ENCODE data around the gene MATCAP1.

Gene MATCAP1

DNA sequence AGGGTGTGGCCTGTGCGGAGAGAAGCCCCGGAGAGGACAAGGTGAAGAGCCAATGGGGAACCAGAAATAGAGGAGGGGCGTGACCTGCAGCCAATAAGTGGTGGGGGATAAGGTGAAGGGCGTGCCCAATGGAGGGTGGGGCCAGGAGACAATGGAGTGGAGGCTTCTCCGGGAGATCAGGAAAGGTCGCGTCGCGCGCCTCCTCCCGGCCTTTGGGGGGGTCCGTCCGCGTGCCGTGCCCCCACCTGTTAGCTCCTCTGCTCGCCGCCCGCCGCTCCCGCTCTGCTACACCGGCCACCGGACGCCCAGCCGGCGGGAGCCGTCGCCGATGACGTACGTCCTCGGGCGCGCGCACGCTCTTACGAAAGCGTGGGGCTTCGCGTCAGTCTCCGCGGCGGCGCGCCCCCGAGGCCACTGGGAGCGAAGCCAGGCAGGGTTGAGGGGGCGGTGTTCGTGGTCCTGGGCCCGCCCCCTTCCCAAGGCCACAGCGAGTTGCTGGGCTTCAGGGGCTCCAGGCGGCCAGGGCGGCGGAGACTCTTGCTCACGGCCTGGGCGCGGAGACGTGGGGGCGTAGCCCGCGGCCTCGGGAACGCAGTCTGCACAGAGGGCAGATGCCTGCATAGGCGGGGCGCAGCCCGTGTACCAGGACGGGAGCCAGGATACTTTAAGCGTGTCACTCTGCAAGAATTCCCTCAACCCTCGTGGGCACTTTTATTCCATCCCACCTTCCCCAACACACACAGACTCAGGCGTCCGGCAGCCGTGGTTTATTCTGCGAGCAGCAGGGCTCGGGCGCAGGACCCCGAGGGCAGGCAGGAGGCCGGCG is at the start of gene MATCAP1:
TSS of gene MATCAP1 (minus strand) at position 337 of the 826 bp plus-strand sequence. CDS start 3,353 bp downstream, outside the sequence.
- DNase-seq, result peak; percentile 95 to 96

DNA sequence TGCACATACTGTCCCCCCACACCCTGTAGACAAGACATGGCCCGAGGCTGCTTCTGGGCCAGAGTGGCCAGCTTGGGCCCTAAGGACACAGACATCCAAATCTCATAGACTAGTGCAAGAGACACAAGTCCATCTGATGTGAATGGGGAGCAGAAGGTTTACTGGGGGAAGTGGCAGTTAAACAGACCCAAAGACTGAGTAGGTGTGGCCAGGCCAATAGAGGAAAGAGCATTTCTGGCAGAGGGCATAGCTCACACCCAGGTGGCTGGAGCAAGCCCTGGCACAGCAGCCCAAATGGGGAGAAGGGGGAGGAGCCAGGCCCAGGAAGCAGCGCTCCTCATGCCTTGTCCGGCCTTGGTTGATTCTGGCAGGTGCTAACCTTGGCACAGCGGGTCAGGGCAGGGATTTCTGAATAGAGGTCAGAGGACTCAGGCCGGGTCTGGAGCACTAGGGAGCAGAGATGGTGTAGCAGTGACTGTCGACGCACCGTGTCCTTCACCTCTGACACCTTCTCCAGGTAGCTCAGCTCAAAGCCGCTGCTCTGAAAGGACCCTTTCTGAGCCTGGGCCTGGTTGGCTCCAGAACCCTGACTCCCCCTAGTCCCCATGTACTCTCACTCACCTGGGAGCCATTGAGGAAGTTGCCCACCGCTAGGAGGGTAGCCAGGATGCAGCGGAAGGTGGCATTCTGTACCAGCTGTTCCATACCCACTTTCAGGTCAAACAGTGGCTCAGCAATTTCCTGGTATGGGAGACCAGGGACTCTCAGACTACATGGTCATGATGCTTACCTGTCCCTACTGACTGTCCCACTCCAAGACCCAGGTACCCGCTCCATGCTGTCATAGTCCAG is 47.3 kb upstream of the MATCAP1 start:
- DNase-seq, result no peak

DNA sequence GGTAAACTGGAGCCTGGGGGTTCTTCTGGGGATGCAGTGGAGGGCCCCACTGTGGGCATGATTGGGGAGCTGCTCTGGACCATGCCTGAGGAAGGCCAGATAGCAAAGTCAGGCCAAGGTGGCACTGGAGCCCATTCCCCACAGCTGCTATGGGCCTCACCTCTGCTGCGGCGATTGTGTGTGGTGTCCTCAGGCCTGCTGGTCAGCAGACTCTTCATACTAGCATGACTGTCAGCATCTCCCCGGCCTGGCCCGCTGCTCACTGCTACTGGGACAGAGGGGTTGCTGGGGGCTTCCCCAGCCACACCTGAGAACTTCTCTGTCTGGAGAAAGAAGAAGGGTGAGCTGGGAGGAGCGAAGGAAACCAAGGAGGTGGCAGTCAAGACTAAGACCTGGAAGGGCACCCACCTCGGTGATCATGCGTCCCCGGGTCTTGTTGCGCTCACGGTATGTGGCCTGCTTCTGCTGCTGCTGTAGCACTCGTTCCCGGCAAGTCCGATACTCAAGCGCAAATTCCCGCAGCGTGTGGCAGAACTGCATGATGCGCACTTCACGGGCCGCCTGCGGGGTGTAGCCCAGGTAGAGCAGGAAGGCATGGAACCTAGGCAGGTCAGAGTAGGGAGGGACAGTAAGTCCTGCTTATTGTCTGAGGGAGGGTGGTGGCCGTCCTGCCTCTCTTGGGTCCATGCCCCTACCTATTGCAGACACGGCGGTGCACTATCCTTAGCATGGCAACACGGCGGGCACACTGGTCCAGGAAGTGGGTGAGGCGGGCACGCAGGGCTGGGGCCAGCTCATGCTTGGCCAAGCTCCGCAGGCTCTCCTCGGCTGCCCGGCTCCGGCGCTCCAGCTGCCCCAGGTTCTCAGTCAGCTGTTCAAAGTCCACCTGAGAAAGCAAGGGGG is 46.4 kb upstream of the MATCAP1 start:
- no peak for DNase-seq

DNA sequence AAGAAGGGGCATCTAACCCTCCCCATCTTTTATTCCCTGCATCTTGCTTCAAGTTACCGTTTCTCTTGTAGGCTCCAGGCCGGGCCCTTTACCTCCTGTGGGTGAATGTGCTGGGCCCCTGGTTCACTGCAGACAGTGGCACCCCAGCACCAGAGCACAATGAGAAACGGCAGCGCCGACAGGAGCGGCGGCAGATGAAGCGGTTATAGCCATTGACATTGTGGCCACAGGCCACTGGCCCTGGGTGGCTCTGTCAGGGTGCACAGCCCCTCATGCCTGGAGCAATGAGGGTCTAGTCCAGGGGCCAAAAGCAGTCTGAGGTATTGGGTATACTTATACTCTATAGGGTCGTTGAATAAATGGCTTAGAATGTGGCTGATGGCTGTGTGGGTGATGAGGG is 45.1 kb upstream of the MATCAP1 start:
- DNase-seq, result no peak

GRCh38 chr16:67228034-67228785 is 44.4 kb upstream of the MATCAP1 start:
- DNase-seq, result no peak

DNA sequence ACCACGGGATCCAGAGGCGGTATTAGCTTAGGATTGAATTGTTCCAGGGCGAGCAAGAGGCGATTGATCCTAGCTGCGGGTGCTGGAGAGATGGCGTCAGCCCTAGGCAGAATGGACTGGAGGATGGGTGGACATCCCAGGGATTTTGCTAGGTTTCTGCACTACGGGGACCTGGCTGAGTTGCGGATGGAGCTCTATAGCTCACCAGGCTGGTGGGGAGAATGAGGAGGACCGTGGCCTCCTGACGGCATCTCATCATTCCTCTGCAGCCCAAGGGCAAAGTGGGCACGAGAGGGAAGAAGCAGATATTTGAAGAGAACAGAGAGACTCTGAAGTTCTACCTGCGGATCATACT is 43.8 kb upstream of the MATCAP1 start:
- no peak for DNase-seq

- DNase-seq, result peak; percentile 99 to 100
These were observed 43.2 kb upstream of the MATCAP1 start, which contains the start of gene TMEM208 for GRCh38 chr16:67226804-67227566. TMEM208 (plus strand) TSS chr16:67227130; CDS start chr16:67227219, 89 bp downstream.

DNA sequence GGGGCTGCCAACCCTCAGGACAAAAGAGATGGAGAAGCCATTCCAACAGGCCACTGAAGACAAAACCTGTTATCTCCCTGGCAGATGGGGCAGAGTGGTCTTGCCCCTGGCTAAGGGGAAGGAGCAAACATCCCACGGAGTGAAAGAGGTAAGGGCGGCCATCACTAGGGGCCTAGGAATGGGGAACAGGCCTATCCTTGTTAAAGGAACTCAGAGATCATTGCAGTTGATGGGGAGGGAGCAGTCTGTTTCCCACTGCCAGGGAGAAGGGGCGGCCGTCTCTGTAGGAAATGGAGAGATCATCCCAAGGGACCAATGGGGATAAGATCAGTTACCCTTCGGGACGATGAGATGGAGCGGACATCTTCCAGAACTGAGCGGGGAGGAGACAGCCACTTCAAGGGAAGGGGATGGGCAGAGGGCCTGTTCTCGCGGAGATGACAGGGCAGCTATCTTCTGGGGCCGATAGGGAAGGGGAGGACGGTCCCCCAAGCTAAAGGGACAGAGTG is 42.6 kb upstream of the MATCAP1 start:
- no peak for DNase-seq

DNA sequence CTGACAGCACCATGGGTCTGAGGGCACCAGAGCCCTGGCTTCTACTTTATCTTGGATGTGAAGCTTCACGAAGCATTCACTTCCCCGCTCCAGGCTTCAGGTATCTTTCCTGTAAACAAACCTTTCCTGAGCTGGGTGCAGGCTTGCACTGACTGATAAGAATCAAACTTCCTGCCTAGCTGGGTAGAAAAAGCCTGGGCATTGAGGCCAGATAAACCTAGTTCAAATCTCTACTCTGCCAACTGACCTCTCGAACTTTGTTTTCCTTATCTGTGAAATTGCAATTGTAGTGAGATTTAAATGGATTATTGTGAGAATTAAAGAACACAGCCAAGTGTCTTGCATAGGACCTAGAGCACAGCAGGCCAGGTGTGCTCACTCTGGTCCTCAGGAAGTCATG is 40.2 kb upstream of the MATCAP1 start:
- no peak for DNase-seq

DNA sequence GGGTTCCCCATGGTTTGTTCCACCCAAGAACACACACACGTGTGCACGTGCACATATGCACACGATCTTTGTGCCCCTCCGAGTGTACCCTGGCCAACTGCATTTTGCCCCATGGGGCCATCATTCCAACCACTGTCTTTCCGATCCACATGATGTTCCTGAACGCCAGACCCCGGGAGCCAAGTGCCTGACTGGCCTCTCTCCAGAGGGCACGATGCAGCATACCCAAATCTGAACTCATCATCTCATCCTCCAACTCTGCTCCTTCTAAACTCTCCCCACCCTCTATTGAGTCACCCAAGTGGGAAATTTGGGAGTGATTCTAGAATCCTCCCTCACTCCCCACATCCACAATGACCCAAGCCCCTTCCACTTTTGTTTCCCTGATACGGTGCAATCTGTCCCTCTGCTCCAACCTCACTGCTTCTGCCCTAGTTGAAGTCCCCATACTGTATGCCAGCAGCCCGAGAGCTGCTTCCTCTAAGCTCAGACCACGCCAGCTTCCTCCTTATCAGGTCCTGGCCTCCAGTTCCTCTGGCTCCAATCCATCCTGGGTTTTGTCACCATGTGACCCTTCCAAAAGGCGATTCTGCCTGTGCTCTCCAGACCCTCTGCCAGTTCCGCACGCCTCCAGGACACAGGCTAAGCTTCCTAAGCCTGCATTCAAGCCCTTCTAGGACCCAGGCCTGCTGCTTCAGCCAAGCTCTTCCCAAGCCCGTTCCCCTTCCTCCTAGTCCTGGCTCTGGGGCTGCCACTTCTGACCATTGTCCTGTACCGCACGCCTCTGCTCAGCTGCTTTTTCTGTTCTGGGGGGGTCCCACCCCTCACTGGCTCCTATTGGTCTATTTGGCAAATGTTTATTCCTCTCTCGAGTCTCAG is 33.1 kb upstream of the MATCAP1 start:
- DNase-seq, result no peak

GRCh38 chr16:67215706-67216105 is 31.9 kb upstream of the MATCAP1 start:
- no peak for DNase-seq

DNA sequence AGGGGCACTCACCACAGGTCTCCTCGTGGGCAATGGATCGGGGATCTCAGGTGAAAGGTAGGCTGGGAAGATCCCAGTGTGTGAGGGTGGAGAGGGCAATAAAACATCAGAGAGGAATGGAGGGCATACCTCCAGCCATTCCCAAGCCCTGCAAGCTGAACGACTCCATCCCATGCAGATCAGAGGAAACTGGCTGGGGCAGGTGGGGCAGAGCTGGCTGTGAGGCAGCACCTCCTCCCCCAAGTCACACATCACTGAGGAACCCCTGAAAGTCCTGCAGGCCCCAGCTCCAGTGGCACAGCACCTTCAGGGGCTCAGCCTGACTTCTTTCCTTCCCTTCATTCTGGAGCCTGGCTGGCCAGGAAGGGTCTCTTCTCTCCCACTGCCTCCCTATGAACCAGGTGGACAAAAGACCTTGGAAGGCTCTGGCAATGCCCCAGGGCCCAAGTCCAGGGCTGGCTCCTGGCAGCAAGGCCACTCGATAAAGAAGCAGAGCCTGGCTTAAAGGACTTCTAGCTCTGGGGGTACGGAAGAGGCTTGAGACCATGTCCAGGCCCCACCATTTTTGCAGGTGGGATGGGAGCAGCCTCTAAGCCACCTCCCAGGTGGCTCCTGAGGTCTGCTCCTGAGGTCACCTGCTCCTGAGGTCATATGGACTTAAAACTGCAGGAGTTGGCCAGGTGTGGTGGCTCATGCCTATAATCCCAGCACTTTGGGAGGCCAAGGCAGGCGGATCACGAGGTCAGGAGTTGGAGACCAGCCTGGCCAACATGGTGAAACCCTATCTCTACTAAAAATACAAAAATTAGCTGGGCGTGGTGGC is 29.6 kb upstream of the MATCAP1 start:
- no peak for DNase-seq

DNA sequence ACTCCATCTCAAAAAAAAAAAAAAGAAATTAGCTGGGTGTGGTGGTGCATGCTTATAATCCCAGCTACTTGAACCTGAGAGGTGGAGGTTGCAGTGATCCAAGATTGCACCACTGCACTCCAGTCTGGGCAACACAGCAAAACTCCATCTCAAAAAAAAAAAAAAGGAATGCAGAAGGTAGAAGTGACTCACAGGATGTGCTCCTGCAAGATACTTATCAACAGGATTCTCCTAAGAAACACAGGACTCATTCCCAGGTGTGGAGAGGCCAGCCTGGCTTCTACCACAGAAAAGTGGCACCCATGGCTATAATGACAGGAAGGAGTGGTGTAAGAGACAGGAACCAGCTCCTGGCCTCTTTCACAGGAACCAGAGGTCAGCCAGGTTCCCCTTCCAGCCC is 29.0 kb upstream of the MATCAP1 start:
- no peak for DNase-seq

GRCh38 chr16:67211674-67212073 is 27.9 kb upstream of the MATCAP1 start:
- DNase-seq, result no peak

GRCh38 chr16:67210069-67210937 is 26.5 kb upstream of the MATCAP1 start:
- no peak for DNase-seq

DNA sequence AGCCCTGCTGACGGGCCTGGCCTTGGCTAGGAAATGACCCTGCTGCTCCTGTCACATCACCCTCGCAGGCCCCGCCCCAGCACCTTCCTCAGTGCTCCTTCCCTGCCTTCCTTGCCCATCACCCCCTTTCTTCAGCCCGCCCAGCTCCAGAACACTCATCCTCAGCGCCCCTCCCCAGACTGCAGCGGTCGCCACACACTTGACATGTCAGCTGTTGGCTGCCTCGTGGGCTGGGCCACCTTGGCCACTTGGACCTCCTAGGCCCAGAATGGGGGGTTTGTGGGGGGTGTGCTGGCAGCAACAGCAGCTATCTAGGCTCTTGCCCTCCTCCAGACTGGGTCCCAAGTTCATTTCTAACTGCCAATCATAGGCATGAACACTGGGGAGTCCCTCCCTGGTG is 25.8 kb upstream of the MATCAP1 start:
- no peak for DNase-seq

DNA sequence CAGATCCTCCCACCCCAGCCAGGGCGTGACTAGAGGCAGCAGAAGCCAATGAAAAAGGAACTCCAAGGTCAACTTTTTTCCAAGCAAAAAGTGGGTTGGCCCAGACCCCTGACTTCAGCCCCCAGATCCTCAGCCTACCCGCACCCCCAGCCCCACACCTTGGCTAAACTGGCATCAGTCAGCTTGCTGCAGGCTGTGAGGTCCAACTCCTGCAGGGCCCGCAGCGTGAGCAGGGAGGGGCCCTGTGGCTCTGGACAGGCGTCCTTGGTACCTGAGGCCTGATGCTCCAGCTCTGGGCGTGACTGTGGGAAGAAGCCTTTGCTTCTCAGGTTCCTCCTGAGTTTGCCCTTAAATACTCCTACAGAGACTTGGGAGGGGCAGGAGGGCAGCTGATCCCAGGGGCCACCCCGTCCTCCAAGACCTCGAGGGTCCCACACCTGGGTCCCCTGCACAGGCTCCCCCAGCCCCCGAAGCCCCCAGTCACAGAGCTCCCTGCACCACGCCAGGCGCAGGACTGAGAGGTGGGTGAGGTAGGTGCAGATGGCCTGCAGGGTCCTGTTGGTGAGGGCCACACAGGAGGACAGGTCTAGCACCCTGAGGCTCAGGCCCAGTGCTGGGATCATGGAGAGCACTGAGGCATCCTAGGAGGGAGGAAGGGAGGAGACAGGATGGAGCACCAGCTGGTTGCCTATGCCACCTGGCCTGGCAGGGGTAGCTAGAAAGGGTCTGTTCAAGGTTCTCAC is 24.6 kb upstream of the MATCAP1 start:
- no peak for DNase-seq
